Glutamatergic neuron (in vitro differentiated cells): ENCODE results near the gene SMIM20. TPM values are rescaled to one million over a fixed set of nuclear protein-coding genes. Genes with fewer than 3 reads are reported as not detected.

Experiments
- DNase-seq: peaks from one replicate; pipeline ENCODE4 v3.0.0; 2022
- H3K27ac Mint-ChIP-seq: one replicate; pipeline ENCODE4 v1.8.0; 2020; ENCODE audit warnings: mild to moderate bottlenecking, mixed read lengths, inconsistent platforms; ENCODE audit not compliant: unreplicated experiment
- H3K27me3 Mint-ChIP-seq: one replicate; pipeline ENCODE4 v1.8.0; 2020; ENCODE audit warnings: mild to moderate bottlenecking, moderate library complexity, mixed read lengths, inconsistent platforms; ENCODE audit not compliant: unreplicated experiment
- H3K36me3 Mint-ChIP-seq: one replicate; pipeline ENCODE4 v1.8.0; 2020; ENCODE audit warnings: mild to moderate bottlenecking, mixed read lengths, inconsistent platforms; ENCODE audit not compliant: unreplicated experiment
- H3K4me1 Mint-ChIP-seq: one replicate; pipeline ENCODE4 v1.8.0; 2020; ENCODE audit warnings: mild to moderate bottlenecking, low read depth, mixed read lengths, inconsistent platforms; ENCODE audit not compliant: unreplicated experiment
- H3K4me3 Mint-ChIP-seq: one replicate; pipeline ENCODE4 v1.8.0; 2020; ENCODE audit warnings: mild to moderate bottlenecking, mixed read lengths, inconsistent platforms; ENCODE audit not compliant: unreplicated experiment
- H3K9me3 Mint-ChIP-seq: one replicate; pipeline ENCODE4 v1.8.0; 2020; ENCODE audit warnings: mild to moderate bottlenecking, moderate library complexity, mixed read lengths, inconsistent platforms; ENCODE audit not compliant: unreplicated experiment
- CTCF ChIP-seq: fragments of 200-600 bp; sonication (generic); IDR thresholded peaks from one replicate; pipeline ENCODE4 v1.5.0; 2021; ENCODE audit not compliant: partially characterized antibody, unreplicated experiment
- total RNA-seq: library from RNA; stranded (reverse); fragmentation: NEBNext Ultra II Directional; extraction: Animal tissue kit (Norgen Biotek cat#: 25700); gene quantifications from one replicate; pipeline ENCODE4 v1.2.1, GENCODE V29; 2021; ENCODE audit not compliant: unreplicated experiment

The SMIM20 gene
- total RNA-seq, 1 donor from 2014 or later, result 19.6 TPM

DNA sequence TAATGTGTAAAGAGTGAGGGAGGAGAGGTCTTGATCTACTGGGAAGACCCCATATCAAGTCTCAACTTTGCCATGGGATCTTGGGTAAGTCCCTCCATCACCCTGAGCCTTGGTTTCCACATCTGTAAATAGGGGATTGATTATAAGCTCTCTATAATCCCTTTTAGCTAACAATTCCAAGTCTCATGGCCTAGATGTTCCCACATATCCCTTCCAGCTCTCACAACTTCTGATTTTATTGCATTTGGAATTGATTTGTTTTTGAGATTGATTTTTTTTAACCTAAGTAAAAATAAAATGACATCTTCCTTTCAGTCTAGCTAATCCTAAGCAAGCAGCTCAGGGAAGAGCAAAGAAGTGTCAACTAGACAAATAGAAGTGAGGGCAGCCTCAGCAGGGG, 29.8 kb downstream of the SMIM20 start:
- H3K27me3 Mint-ChIP-seq, result no peaks in the 10 kb centered on the region
- H3K4me1 Mint-ChIP-seq, result peaks cover 5% of the 10 kb centered on the region
- H3K4me3 Mint-ChIP-seq, result no peak overlapping the region
- H3K9me3 Mint-ChIP-seq, result no peaks in the 10 kb centered on the region
- peaks cover 9% of the 10 kb centered on the region for H3K36me3 Mint-ChIP-seq
- DNase-seq, result no peak
- TF ChIP-seq CTCF, result no peak
- H3K27ac Mint-ChIP-seq, result no peak overlapping the region

GRCh38 chr4:25948051-25948450, 34.0 kb downstream of the SMIM20 start:
- Mint-ChIP-seq H3K27me3 (no peaks in the 10 kb centered on the region), H3K4me1 (peaks cover 3% of the 10 kb centered on the region), H3K4me3 (no peak overlapping the region), H3K9me3 (peaks cover 3% of the 10 kb centered on the region), H3K36me3 (no peaks in the 10 kb centered on the region), H3K27ac (no peak overlapping the region)
- TF ChIP-seq CTCF, result no peak
- no peak for DNase-seq

GRCh38 chr4:25949173-25949748, 35.2 kb downstream of the SMIM20 start:
- Mint-ChIP-seq H3K4me1 (peaks cover 3% of the 10 kb centered on the region), H3K27ac (no peak overlapping the region), H3K4me3 (no peak overlapping the region), H3K9me3 (peaks cover 3% of the 10 kb centered on the region), H3K27me3 (no peaks in the 10 kb centered on the region), H3K36me3 (peaks cover under 1% of the 10 kb centered on the region)
- no peak for TF ChIP-seq CTCF
- DNase-seq, result no peak

DNA sequence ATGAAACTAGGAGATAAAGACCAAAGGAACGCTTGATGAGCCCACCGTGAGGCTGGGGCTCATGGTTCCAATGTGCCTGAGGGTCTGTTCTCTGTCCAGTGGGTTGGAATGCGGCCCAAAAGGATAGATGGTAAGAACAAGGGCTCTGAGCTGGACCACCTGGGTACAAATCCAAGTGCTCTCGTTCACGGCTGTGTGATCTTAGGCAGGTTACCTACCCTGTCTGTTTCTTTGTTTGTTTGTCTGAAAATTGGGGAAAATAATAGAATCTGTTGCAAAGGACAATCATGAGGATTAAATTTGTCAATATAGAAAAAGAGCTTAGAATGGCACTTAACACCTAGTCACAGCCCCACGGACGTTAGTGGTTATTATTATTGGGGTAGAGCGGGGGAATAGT, 36.0 kb downstream of the SMIM20 start:
- H3K4me3 Mint-ChIP-seq, result no peak overlapping the region
- DNase-seq, result no peak
- peak overlapping the region; percentile 1 for H3K27ac Mint-ChIP-seq
- peaks cover 3% of the 10 kb centered on the region for H3K9me3 Mint-ChIP-seq
- peaks cover 7% of the 10 kb centered on the region for H3K36me3 Mint-ChIP-seq
- TF ChIP-seq CTCF, result no peak
- H3K27me3 Mint-ChIP-seq, result no peaks in the 10 kb centered on the region
- H3K4me1 Mint-ChIP-seq, result peaks cover 3% of the 10 kb centered on the region

GRCh38 chr4:25950461-25951389, 36.7 kb downstream of the SMIM20 start:
- no peak for DNase-seq
- Mint-ChIP-seq H3K27me3 (no peaks in the 10 kb centered on the region), H3K4me3 (no peak overlapping the region), H3K36me3 (peaks cover 7% of the 10 kb centered on the region), H3K9me3 (peaks cover 3% of the 10 kb centered on the region), H3K4me1 (peaks cover 3% of the 10 kb centered on the region), H3K27ac (no peak overlapping the region)
- TF ChIP-seq CTCF, result no peak
